Glomerular visceral epithelial cell (primary cell): Measurements from ENCODE around the gene KCNMA1.

Experiments
- DNase-seq: peaks from one replicate; pipeline ENCODE4 v3.0.0-alpha.2; 2016; ENCODE audit errors: extremely low spot score

KCNMA1 gene

DNA sequence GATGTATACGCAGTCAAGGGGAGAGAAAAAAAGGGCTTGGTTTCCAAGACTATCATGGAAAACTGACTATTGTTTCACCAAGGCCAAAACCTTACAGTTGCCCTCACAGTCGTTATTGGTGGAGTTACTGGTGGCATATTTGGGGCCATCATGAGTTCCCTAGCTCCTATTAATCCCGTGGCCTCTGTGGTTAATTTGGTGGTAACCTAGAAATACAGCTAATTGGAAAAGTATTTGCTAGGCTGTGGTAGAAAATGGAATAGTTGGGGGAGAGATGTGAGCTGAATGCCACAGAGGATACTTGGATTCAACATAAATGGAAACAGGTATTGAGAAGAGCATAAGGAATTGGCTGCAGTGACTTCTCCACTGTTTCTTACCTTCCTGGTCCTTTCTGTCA is 450.7 kb downstream of the KCNMA1 start:
- no peak for DNase-seq

GRCh38 chr10:77185696-77186095 is 451.9 kb downstream of the KCNMA1 start:
- no peak for DNase-seq

- DNase-seq = no peak
Observed at GRCh38 chr10:77182803-77183202, 454.8 kb downstream of the KCNMA1 start.

DNA sequence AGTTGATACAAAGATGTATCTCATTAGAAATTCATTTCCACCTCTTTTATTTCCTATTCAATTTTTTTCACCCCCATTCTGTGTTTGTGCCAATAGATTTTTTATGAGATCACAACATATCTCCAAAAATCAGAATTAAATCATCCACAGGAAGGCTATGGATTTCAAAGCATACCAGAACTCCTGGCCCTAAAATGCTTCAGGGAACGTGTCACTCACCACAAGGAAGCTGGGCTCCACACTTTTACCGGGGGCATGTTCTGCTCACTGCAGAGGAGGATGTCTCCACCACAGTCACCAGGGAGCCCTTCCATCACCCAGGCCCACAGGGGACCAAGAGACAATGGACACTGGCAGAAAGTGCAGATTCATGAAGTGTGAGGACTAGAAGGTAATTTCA is 456.8 kb downstream of the KCNMA1 start:
- peak; percentile 35 for DNase-seq

- DNase-seq = no peak
Observed at GRCh38 chr10:77180104-77180503, 457.5 kb downstream of the KCNMA1 start.

DNA sequence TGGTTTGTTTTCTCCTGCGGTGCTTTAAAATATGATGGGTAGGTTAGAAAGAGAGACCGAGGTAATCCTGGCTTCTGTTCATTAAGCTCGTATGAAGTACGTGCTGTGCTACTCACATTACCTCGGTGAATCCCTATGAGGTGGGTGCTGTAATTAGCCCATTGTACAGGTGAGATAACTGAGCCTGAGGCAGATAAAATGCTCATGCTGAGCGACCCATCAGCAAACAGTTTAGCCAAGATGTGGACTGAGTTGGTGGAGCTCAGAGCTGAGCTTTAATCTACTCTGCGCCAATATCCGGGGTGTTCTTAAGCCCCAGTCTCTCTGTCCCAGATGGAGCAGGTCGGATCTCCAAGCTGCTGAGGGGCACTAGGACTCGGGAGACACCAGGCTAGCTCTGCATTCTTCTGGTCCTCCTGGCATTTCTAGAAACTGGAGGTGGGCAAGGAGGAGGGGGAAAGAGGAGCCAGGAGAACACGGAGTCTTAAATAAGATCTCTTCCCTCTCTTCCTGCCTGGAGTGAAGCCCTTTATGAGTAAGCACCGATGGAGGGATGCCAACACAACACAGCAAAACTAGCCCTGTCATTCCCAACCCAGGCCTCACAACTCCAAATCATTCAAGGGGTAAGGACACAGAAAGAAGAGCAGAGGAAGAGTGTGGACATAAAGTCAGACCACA is 458.5 kb downstream of the KCNMA1 start:
- peak; percentile 86 for DNase-seq

GRCh38 chr10:77177589-77177988 is 460.0 kb downstream of the KCNMA1 start:
- no peak for DNase-seq

GRCh38 chr10:77177161-77177560 is 460.4 kb downstream of the KCNMA1 start:
- DNase-seq = no peak

GRCh38 chr10:77176232-77176631 is 461.4 kb downstream of the KCNMA1 start:
- no peak for DNase-seq

- no peak for DNase-seq
Observed at GRCh38 chr10:77175631-77176222, 461.9 kb downstream of the KCNMA1 start.

DNA sequence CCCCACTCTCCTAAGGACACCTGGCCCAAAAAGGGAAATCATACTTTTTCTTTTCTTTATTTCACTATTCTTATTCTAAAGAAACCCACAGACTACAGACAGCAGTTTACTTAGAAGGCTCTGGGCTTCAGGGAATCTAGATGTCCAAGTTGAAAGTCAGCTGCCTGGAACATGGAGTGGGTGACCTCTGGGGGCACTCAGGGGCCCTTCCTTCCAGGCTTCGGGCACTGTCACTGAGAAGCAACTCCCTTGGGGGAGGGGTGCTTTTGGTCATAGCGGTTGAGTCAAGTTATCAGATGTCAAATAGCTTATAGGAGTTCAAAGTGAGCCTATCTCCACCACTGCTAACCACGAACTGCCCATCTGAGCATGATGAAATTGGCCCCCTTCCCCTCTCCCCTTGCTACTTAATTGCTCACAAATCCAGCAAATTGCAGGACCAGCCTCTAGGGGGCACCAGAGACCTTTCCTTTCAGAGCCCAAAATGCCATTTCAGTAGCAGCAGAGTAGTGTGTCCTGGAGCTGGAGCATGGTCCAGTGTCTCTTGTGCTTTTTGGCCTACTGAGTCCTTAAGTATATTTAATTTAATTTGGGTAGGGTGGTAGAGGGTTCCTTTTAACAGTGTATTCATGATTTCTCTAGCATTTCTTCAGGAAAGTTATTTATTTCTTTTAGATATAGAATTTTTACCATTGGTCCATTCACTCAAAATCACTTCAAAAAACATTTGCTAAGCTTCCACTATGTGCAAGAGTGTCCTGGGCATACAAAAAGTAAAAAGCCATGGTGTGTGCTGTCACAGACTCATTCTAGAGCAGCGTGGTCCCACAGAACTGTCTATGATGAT is 463.8 kb downstream of the KCNMA1 start:
- peak; percentile 85 for DNase-seq

GRCh38 chr10:77172086-77172485 is 465.5 kb downstream of the KCNMA1 start:
- DNase-seq = no peak

GRCh38 chr10:77168861-77169260 is 468.7 kb downstream of the KCNMA1 start:
- no peak for DNase-seq

GRCh38 chr10:77168161-77168560 is 469.4 kb downstream of the KCNMA1 start:
- no peak for DNase-seq

DNA sequence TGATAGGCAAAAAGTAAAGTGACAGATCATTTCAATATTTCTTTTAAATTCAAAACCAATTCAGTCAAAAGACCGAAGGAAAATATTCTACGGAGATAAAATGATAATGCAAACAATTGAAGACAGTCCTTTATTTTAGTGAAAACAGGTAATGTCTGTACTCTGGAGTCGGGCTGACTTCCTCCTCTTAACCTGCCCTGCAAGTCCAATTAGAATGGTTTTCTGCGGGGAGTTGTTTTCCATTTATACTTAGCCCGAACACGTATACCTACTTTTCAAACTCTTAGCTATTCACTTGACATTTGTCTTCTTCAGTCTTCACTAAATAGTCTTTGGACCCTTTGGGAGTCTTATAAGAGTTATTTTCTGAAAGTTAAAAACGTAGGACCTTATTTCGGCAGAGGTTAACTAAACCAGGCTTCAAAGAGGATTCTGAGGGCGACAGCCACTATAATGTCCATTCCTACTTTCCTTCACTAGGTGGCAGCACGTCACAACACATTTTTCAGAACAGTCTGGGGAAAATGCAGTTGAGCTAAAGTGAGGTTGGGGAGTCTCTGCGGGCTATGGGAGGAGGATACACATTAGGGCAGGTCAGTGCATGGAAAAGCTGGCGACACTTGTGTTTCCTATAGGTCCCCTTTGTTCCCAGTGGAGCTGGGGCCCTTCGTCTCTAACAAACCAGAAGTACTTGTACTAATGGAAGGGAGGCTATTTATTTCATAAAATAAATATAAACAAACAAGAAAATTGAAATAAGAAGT is 472.0 kb downstream of the KCNMA1 start:
- DNase-seq = peak; percentile 74

- DNase-seq = no peak
Observed at GRCh38 chr10:77164616-77165311, 472.8 kb downstream of the KCNMA1 start.

DNA sequence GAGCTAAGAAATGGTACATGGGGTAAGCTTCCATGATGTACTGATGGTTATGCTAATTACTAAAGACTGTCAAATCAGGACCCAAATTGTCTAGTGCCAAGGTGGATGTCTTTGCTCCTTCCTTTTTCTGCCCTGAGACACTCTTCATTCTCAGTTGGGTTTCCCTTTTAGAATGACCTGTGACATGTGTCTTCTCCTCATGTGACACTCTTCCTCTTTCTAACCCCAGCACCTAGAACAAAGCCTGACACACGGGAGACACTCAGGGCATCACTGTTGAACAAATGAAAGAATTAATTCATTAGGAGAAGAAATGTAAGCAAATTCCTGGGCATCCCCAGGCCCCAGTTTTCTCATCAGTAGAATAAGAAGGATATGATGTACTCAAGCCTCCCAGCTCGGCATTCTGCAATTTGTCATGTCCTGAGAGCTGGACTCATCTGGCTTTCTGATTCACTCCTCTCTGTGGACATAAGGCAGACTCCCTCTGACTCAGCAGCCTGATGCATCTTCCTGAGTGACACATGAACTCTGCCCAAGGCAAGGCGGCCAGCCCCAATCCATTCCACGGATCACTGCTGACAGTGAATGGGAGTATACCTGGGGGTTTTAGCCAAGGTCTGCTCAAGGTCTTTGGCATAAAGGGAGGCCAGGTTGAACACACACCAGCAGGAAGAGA is 473.8 kb downstream of the KCNMA1 start:
- peak; percentile 92 for DNase-seq

DNA sequence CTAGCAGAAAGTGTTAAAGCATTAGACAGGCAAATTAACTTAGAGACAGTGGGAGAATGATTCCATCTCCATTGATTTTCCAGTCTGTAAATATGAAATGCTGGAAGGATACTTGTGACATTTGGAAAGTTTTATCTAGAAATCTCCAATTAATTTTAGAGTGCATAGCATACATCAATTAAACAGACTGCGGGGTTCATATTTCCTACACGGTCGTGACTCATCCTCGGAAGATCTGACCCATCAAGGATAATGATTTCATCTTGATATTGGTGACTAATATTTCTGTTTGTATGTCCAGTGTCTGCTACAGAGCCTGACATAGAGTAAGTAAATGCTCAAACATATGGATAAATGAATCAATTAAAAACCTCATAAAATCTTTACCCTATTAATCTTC is 474.9 kb downstream of the KCNMA1 start:
- DNase-seq = no peak

DNA sequence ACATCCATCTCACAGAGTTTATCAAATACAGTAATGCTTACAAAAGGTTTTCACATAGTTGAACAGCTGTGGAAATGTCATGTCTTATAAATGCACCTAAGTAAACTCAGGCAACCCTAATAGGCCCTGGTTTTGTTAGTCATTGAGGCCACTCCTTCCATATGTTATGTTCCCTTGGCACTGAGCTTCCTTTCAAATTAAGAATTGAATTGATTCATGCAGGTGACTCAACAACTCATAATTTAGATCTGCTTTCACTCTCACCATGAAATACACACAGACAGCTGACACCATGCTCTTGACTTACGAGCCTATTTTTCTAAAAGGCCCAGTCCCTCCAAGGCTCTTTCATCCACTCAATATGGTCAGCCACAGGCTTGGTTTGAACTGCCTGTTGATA is 476.9 kb downstream of the KCNMA1 start:
- peak; percentile 86 for DNase-seq

DNA sequence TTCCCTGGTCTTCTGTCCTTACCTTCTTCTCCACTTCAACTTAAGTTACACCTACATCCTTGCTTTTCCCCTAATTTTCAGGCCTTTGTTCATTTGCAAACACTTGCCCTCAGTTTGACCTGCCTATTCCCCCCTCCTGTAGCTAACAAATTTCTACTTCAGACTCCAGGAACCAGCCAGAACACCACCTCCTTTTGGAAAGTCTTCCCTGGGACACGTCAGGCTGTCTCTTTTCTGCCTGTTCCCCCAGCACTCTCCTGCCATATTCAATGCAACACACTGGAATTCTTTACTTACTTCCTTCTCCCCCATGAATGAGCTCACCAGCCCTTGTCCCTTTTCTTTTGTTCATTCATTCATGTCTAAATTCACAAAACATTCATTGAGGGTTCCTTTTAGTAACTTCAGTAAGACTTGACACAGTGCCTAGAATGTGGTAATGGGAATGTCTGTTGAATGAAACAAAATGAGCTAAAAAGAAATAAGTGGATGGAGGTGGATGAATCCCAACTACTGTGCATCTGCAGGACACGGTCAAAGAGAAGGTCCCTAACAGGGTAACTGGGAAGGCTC is 478.0 kb downstream of the KCNMA1 start:
- peak; percentile 67 for DNase-seq

DNA sequence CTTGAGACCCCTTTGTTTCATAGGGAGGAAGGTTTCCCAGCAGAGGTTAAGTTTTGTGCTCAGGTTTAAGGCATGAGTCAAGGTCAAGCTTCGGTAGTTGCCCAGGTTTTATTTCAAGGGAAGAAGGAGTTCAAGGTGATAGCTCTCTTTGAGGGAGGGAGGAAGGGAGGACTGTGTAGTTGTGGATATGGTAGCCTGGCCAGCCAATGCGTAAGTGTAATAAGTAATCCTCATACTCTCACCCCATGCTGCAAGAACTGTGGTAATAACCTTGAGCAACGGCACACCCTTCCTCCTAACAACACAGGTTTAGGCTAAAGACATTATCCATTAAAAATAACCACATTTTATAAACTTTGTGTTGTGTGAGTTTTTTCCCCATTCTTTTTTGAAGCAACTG is 478.9 kb downstream of the KCNMA1 start:
- DNase-seq = peak; percentile 34
